Neural cell (in vitro differentiated cells): ENCODE results near the gene MGLL. TPM values are rescaled to one million over a fixed set of nuclear protein-coding genes. Genes with fewer than 3 reads are reported as not detected.

Experiments
- H2AFZ ChIP-seq: fragments of 200-600, 300-800 bp; sonication (generic), shearing (Covaris generic); 2 replicates; pipeline ENCODE4 v1.6.0; 2014; ENCODE audit warnings: low read depth, mild to moderate bottlenecking, antibody characterized with exemption, low read length, moderate library complexity
- H3F3A ChIP-seq: fragments of 200-600 bp; shearing (Covaris generic); 2 replicates; pipeline ENCODE4 v1.6.1; 2016; ENCODE audit warnings: mild to moderate bottlenecking, moderate library complexity, mixed read lengths, antibody characterized with exemption, low read length; ENCODE audit not compliant: insufficient read depth, poor library complexity, severe bottlenecking
- H3K27ac ChIP-seq: fragments of 200-600, 300-800 bp; sonication (generic), shearing (Covaris generic); 2 replicates; pipeline ENCODE4 v1.5.1; 2014; ENCODE audit warnings: mild to moderate bottlenecking, low read length, moderate library complexity
- H3K27me3 ChIP-seq: fragments of 300-800, 200-600 bp; sonication (generic), shearing (Covaris generic); 2 replicates; pipeline ENCODE4 v1.6.0; 2014; ENCODE audit warnings: mild to moderate bottlenecking, low read depth, low read length, moderate library complexity; ENCODE audit not compliant: insufficient read depth
- H3K36me3 ChIP-seq: fragments of 300-800, 200-600 bp; sonication (generic), shearing (Covaris generic); 2 replicates; pipeline ENCODE4 v1.5.1; 2014; ENCODE audit warnings: mild to moderate bottlenecking, antibody characterized with exemption, low read length, moderate library complexity; ENCODE audit not compliant: insufficient read depth
- H3K4me2 ChIP-seq: fragments of 300-800, 200-600 bp; sonication (generic), shearing (Covaris generic); 2 replicates; pipeline ENCODE4 v1.6.0; 2014; ENCODE audit warnings: mild to moderate bottlenecking, low read length
- H3K4me3 ChIP-seq: fragments of 300-800, 200-600 bp; sonication (generic), shearing (Covaris generic); 2 replicates; pipeline ENCODE4 v1.5.1; 2014; ENCODE audit warnings: mild to moderate bottlenecking, low read length, moderate library complexity
- H3K79me2 ChIP-seq: fragments of 200-600 bp; shearing (Covaris generic); replicated peaks from 2 replicates; pipeline ENCODE4 v1.6.0; 2014; ENCODE audit warnings: mild to moderate bottlenecking, low read length, moderate library complexity; ENCODE audit not compliant: insufficient read depth
- H3K9ac ChIP-seq: fragments of 300-800, 200-600 bp; sonication (generic), shearing (Covaris generic); 2 replicates; pipeline ENCODE4 v1.6.1; 2016; ENCODE audit warnings: mild to moderate bottlenecking, low read length, mixed read lengths
- H3K9me2 ChIP-seq: fragments of 200-600 bp; shearing (Covaris generic); 2 replicates; pipeline ENCODE4 v1.6.1; 2016; ENCODE audit warnings: mild to moderate bottlenecking, low read length, mixed read lengths; ENCODE audit not compliant: insufficient read depth
- H3K9me3 ChIP-seq: fragments of 200-600, 300-800 bp; sonication (generic), shearing (Covaris generic); 2 replicates; pipeline ENCODE4 v1.6.1; 2016; ENCODE audit warnings: mild to moderate bottlenecking, mixed run types, low read length, moderate library complexity, mixed read lengths
- H4K20me1 ChIP-seq: fragments of 200-600 bp; shearing (Covaris generic); 2 replicates; pipeline ENCODE4 v1.6.1; 2016; ENCODE audit warnings: mild to moderate bottlenecking, mixed run types; ENCODE audit not compliant: insufficient read depth
- EP300 ChIP-seq: fragments of 450-650 bp; conservative IDR thresholded peaks from 2 replicates; pipeline ENCODE4 v1.6.1; 2014; ENCODE audit warnings: antibody characterized with exemption, mild to moderate bottlenecking, moderate library complexity; ENCODE audit not compliant: poor library complexity, severe bottlenecking
- EZH2 ChIP-seq: fragments of 200-600, 300-800 bp; shearing (Covaris generic), sonication (generic); IDR thresholded peaks from 2 replicates; pipeline ENCODE4 v1.6.1; 2014; ENCODE audit warnings: antibody characterized with exemption, low read length, borderline replicate concordance, mild to moderate bottlenecking; ENCODE audit not compliant: insufficient read depth, poor library complexity, severe bottlenecking
- MXI1 ChIP-seq: fragments of 450-650 bp; conservative IDR thresholded peaks from 2 replicates; pipeline ENCODE4 v1.6.1; 2014; ENCODE audit warnings: antibody characterized with exemption, mild to moderate bottlenecking; ENCODE audit not compliant: poor library complexity, severe bottlenecking
- POLR2AphosphoS5 ChIP-seq: IDR thresholded peaks from 2 replicates; pipeline ENCODE4 v1.6.1; 2012
- RAD21 ChIP-seq: fragments of 450-650 bp; conservative IDR thresholded peaks from 2 replicates; pipeline ENCODE4 v1.6.1; 2014; ENCODE audit warnings: antibody characterized with exemption, mild to moderate bottlenecking, moderate library complexity
- SMC3 ChIP-seq: fragments of 450-650 bp; conservative IDR thresholded peaks from 2 replicates; pipeline ENCODE4 v1.6.1; 2014; ENCODE audit warnings: antibody characterized with exemption, mild to moderate bottlenecking, moderate library complexity; ENCODE audit not compliant: poor library complexity
- TAF1 ChIP-seq: IDR thresholded peaks from 2 replicates; pipeline ENCODE4 v1.6.1; 2012; ENCODE audit warnings: low read depth
- polyA plus RNA-seq: library from polyadenylated mRNA; depleted of rRNA; stranded (reverse); fragments of >200 nt; gene quantifications from 2 replicates; pipeline ENCODE4 v1.2.3, GENCODE V29; 2014
- TF ChIP-seq, protein P1 (sequence below): fragments of 450-650 bp; IDR thresholded peaks from 2 replicates; pipeline ENCODE4 v1.5.1; 2014; ENCODE audit warnings: antibody characterized with exemption, mild to moderate bottlenecking, moderate library complexity; ENCODE audit not compliant: poor library complexity, severe bottlenecking
- TF ChIP-seq, protein P2 (sequence below): IDR thresholded peaks from 2 replicates; pipeline ENCODE4 v1.6.1; 2012; ENCODE audit warnings: borderline replicate concordance

MGLL gene
- polyA plus RNA-seq, 1 donor from 2014 or later = 2.0 TPM

DNA sequence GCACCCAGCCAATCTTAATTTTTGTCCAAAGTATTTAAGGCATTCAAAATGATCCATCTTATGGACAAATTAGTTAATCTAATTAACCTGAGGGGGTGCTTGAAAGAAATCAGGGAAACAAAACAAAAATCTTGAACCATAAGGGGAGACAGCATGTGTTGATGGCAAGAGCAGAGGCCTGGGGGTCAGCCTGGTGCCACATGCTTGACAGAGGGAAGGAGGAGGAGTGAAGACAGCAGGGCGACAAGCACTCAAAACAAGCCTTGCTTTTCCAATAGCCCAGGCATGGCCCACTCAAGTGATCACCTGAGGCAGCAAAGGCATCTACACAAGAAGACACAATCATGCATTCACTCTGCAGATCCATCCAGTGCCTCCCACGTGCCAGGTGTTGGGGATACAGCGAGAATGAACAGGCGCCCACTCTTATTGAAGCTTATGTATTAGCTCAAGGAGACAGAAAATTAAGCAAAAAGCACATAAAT is 25.0 kb upstream of the MGLL start:
- no peaks in the 10 kb centered on the region for H4K20me1 ChIP-seq
- H3K4me2 ChIP-seq = no peak overlapping the region
- no peaks in the 10 kb centered on the region for H3K9me2 ChIP-seq
- TF ChIP-seq EZH2 (no peak), TAF1 (no peak), POLR2AphosphoS5 (no peak), MXI1 (no peak), EP300 (no peak), SMC3 (no peak), RAD21 (no peak)
- TF ChIP-seq, protein P1, sequence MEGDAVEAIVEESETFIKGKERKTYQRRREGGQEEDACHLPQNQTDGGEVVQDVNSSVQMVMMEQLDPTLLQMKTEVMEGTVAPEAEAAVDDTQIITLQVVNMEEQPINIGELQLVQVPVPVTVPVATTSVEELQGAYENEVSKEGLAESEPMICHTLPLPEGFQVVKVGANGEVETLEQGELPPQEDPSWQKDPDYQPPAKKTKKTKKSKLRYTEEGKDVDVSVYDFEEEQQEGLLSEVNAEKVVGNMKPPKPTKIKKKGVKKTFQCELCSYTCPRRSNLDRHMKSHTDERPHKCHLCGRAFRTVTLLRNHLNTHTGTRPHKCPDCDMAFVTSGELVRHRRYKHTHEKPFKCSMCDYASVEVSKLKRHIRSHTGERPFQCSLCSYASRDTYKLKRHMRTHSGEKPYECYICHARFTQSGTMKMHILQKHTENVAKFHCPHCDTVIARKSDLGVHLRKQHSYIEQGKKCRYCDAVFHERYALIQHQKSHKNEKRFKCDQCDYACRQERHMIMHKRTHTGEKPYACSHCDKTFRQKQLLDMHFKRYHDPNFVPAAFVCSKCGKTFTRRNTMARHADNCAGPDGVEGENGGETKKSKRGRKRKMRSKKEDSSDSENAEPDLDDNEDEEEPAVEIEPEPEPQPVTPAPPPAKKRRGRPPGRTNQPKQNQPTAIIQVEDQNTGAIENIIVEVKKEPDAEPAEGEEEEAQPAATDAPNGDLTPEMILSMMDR = no peak
- TF ChIP-seq, protein P2, sequence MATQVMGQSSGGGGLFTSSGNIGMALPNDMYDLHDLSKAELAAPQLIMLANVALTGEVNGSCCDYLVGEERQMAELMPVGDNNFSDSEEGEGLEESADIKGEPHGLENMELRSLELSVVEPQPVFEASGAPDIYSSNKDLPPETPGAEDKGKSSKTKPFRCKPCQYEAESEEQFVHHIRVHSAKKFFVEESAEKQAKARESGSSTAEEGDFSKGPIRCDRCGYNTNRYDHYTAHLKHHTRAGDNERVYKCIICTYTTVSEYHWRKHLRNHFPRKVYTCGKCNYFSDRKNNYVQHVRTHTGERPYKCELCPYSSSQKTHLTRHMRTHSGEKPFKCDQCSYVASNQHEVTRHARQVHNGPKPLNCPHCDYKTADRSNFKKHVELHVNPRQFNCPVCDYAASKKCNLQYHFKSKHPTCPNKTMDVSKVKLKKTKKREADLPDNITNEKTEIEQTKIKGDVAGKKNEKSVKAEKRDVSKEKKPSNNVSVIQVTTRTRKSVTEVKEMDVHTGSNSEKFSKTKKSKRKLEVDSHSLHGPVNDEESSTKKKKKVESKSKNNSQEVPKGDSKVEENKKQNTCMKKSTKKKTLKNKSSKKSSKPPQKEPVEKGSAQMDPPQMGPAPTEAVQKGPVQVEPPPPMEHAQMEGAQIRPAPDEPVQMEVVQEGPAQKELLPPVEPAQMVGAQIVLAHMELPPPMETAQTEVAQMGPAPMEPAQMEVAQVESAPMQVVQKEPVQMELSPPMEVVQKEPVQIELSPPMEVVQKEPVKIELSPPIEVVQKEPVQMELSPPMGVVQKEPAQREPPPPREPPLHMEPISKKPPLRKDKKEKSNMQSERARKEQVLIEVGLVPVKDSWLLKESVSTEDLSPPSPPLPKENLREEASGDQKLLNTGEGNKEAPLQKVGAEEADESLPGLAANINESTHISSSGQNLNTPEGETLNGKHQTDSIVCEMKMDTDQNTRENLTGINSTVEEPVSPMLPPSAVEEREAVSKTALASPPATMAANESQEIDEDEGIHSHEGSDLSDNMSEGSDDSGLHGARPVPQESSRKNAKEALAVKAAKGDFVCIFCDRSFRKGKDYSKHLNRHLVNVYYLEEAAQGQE = no peak
- H3K9me3 ChIP-seq = no peaks in the 10 kb centered on the region
- H3K79me2 ChIP-seq = no peaks in the 10 kb centered on the region
- no peak overlapping the region for H3K9ac ChIP-seq
- H3K36me3 ChIP-seq = no peaks in the 10 kb centered on the region
- no peak overlapping the region for H3K4me3 ChIP-seq
- no peaks in the 10 kb centered on the region for H3K27me3 ChIP-seq
- H3F3A ChIP-seq = no peaks in the 10 kb centered on the region
- H2AFZ ChIP-seq = no peak overlapping the region
- peak overlapping the region; percentile 54 for H3K27ac ChIP-seq

DNA sequence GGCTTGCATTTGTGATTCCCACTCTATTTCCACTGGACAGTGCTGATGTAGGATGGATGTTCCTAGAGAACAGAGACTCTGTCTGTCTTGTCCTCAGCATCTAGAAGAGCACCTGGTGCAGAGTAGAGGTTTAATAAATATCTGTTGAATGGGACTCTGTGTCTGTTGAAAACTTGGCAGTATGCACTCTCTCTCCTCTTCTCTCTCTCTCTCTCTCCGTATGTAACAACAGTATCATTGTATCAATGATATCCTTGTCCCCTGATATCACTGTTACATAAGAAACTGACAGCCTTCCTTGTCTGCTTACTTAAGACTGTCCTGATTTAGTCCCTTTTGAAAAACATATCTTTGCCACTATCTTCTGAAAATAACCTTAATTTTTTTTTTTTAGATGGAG is 24.3 kb upstream of the MGLL start:
- no peak overlapping the region for H3K4me2 ChIP-seq
- H3K9me2 ChIP-seq = no peaks in the 10 kb centered on the region
- no peaks in the 10 kb centered on the region for H3K27me3 ChIP-seq
- H3K4me3 ChIP-seq = no peak overlapping the region
- H3K79me2 ChIP-seq = no peaks in the 10 kb centered on the region
- H3K9ac ChIP-seq = no peak overlapping the region
- H3F3A ChIP-seq = no peaks in the 10 kb centered on the region
- no peak overlapping the region for H3K27ac ChIP-seq
- H2AFZ ChIP-seq = no peak overlapping the region
- TF ChIP-seq, protein P2 = no peak
- TF ChIP-seq POLR2AphosphoS5 = no peak
- no peak for TF ChIP-seq MXI1
- no peak for TF ChIP-seq TAF1
- TF ChIP-seq SMC3 = no peak
- TF ChIP-seq RAD21 = no peak
- TF ChIP-seq EZH2 = no peak
- TF ChIP-seq EP300 = no peak
- TF ChIP-seq, protein P1 = no peak
- H3K9me3 ChIP-seq = no peaks in the 10 kb centered on the region
- no peaks in the 10 kb centered on the region for H3K36me3 ChIP-seq
- no peaks in the 10 kb centered on the region for H4K20me1 ChIP-seq
